IMR-90 (cell line): ENCODE data around the gene IPMK. TPM values are rescaled to one million over a fixed set of nuclear protein-coding genes. Genes with fewer than 3 reads are reported as not detected.

Experiments used
- ATAC-seq: fragments of 200-7000 bp; cut with Tn5 transposase; 2 replicates; pipeline ENCODE4 v1.9.1; 2020; ENCODE audit warnings: low read depth, mild to moderate bottlenecking, moderate library complexity
- BruUV-seq: library from RNA; stranded (reverse); fragments of 400-500 nt; replicated peaks from 2 replicates; lab custom pipeline; 2021; lab: Mats Ljungman, UMichigan
- CTCF ChIA-PET: fragments of 300-600 bp; formaldehyde crosslinking; extraction: SDS; loops from one replicate; lab custom pipeline; 2021; ENCODE audit warnings: antibody characterized with exemption; lab: Yijun Ruan, JAX
- POLR2A ChIA-PET: fragments of 300-600 bp; sonication (Branson Sonifier 250); formaldehyde crosslinking; loops from one replicate; lab custom pipeline; 2022; ENCODE audit warnings: antibody characterized with exemption; ENCODE audit not compliant: unreplicated experiment; lab: Charles Lee
- DNase-seq: peaks from one replicate; pipeline ENCODE4 v3.0.0; 2013
- H2AFZ ChIP-seq: replicated peaks from 2 replicates; pipeline ENCODE3; 2013; ENCODE audit warnings: low read length, mild to moderate bottlenecking; ENCODE audit not compliant: poor library complexity
- H2AK5ac ChIP-seq: 2 replicates; pipeline ENCODE4 v1.6.1; 2013; ENCODE audit warnings: low read depth, low read length, inconsistent platforms
- H2AK9ac ChIP-seq: replicated peaks from 2 replicates; pipeline ENCODE3; 2013; ENCODE audit warnings: mild to moderate bottlenecking, low read depth, low read length, moderate library complexity; ENCODE audit not compliant: poor library complexity
- H2BK120ac ChIP-seq: 2 replicates; pipeline ENCODE4 v1.6.1; 2013; ENCODE audit warnings: low read depth, low read length, inconsistent platforms
- H2BK15ac ChIP-seq: 3 replicates; pipeline ENCODE4 v1.6.1; 2013; ENCODE audit warnings: low read depth, low read length, inconsistent platforms
- H2BK20ac ChIP-seq: 2 replicates; pipeline ENCODE4 v1.6.1; 2013; ENCODE audit warnings: low read depth, mild to moderate bottlenecking, inconsistent platforms, low read length, moderate library complexity
- H2BK5ac ChIP-seq: 2 replicates; pipeline ENCODE4 v1.6.1; 2013; ENCODE audit warnings: mild to moderate bottlenecking, low read depth, low read length, inconsistent platforms; ENCODE audit not compliant: poor library complexity, severe bottlenecking
- H3K14ac ChIP-seq: replicated peaks from 2 replicates; pipeline ENCODE4 v1.6.1; 2013; ENCODE audit warnings: low read depth, low read length, inconsistent platforms
- H3K18ac ChIP-seq: 2 replicates; pipeline ENCODE4 v1.6.1; 2013; ENCODE audit warnings: low read depth, low read length, control low read depth
- H3K23ac ChIP-seq: 2 replicates; pipeline ENCODE4 v1.6.1; 2013; ENCODE audit warnings: low read depth, low read length, inconsistent platforms
- H3K27ac ChIP-seq: 2 replicates; pipeline ENCODE4 v1.5.1; 2013; ENCODE audit warnings: mild to moderate bottlenecking, control low read depth, low read length; ENCODE audit not compliant: insufficient read depth
- H3K27me3 ChIP-seq: 2 replicates; pipeline ENCODE4 v1.6.1; 2013; ENCODE audit warnings: low read length; ENCODE audit not compliant: control insufficient read depth, insufficient read depth
- H3K36me3 ChIP-seq: 2 replicates; pipeline ENCODE4 v1.6.1; 2013; ENCODE audit warnings: low read length, mixed read lengths; ENCODE audit not compliant: control insufficient read depth, insufficient read depth
- H3K4ac ChIP-seq: 2 replicates; pipeline ENCODE4 v1.6.1; 2013; ENCODE audit warnings: low read depth, low read length, inconsistent platforms
- H3K4me1 ChIP-seq: 2 replicates; pipeline ENCODE4 v1.6.1; 2013; ENCODE audit warnings: low read length, mixed read lengths; ENCODE audit not compliant: control insufficient read depth, insufficient read depth
- H3K4me2 ChIP-seq: 2 replicates; pipeline ENCODE4 v1.6.1; 2013; ENCODE audit warnings: low read depth, mild to moderate bottlenecking, control low read depth, low read length, moderate library complexity
- H3K4me3 ChIP-seq: 2 replicates; pipeline ENCODE4 v1.5.1; 2013; ENCODE audit warnings: low read depth, mild to moderate bottlenecking, control low read depth, low read length, moderate library complexity; ENCODE audit not compliant: insufficient read depth
- H3K56ac ChIP-seq: 2 replicates; pipeline ENCODE4 v1.6.1; 2013; ENCODE audit warnings: low read length, inconsistent platforms; ENCODE audit not compliant: insufficient read depth; ENCODE audit errors: extremely low read depth
- H3K79me1 ChIP-seq, 2 experiments: 2 replicates each; pipeline ENCODE4 v1.6.1; 2013; ENCODE audit warnings: low read length in 2 of 2, inconsistent platforms in 1 of 2, low read depth in 1 of 2
- H3K9ac ChIP-seq: 2 replicates; pipeline ENCODE4 v1.6.1; 2013; ENCODE audit warnings: low read depth, low read length, control low read depth
- H3K9me1 ChIP-seq: 2 replicates; pipeline ENCODE4 v1.6.1; 2013; ENCODE audit warnings: low read length, inconsistent platforms; ENCODE audit not compliant: insufficient read depth
- H3K9me3 ChIP-seq: 2 replicates; pipeline ENCODE4 v1.6.1; 2013; ENCODE audit warnings: low read length; ENCODE audit not compliant: control insufficient read depth, insufficient read depth
- H4K20me1 ChIP-seq: 2 replicates; pipeline ENCODE4 v1.6.1; 2013; ENCODE audit warnings: low read length, inconsistent platforms; ENCODE audit not compliant: insufficient read depth
- H4K5ac ChIP-seq: 2 replicates; pipeline ENCODE4 v1.6.1; 2013; ENCODE audit warnings: mild to moderate bottlenecking, low read depth, low read length, control low read depth
- H4K8ac ChIP-seq, 2 experiments: 2 replicates each; pipeline ENCODE4 v1.6.1; 2013; ENCODE audit warnings: low read depth in 2 of 2, low read length in 2 of 2, control low read depth in 1 of 2, inconsistent platforms in 1 of 2
- H4K91ac ChIP-seq: 2 replicates; pipeline ENCODE4 v1.6.1; 2013; ENCODE audit warnings: low read depth, low read length, inconsistent platforms; ENCODE audit not compliant: insufficient read depth
- BHLHE40 ChIP-seq: fragments of 150-350 bp; IDR thresholded peaks from 2 replicates; pipeline ENCODE4 v1.6.1; 2016; ENCODE audit warnings: mild to moderate bottlenecking, low read depth, low read length
- CEBPB ChIP-seq: IDR thresholded peaks from 2 replicates; pipeline ENCODE4 v1.6.1; 2012; ENCODE audit warnings: low read depth, low read length, improper control_type of control experiment
- POLR2A ChIP-seq: IDR thresholded peaks from 2 replicates; pipeline ENCODE4 v1.6.1; 2012; ENCODE audit warnings: mild to moderate bottlenecking, low read depth, low read length
- RCOR1 ChIP-seq: IDR thresholded peaks from 2 replicates; pipeline ENCODE4 v1.6.1; 2012; ENCODE audit warnings: mild to moderate bottlenecking, low read length, improper control_type of control experiment; ENCODE audit not compliant: insufficient replicate concordance
- RFX5 ChIP-seq: IDR thresholded peaks from 2 replicates; pipeline ENCODE4 v1.8.0; 2012; ENCODE audit warnings: low read depth, mild to moderate bottlenecking, low read length, moderate library complexity
- SMC3 ChIP-seq: fragments of 150-350 bp; IDR thresholded peaks from 2 replicates; pipeline ENCODE4 v1.6.1; 2016; ENCODE audit warnings: low read depth, mild to moderate bottlenecking, antibody characterized with exemption, low read length, moderate library complexity
- USF2 ChIP-seq: fragments of 150-350 bp; IDR thresholded peaks from 2 replicates; pipeline ENCODE4 v1.6.1; 2017; ENCODE audit warnings: mild to moderate bottlenecking, antibody characterized with exemption, low read length, low read depth
- WGBS, 2 experiments: methylation state at CpG; one replicate each; pipeline versions ENCODE4 v1.1.5 to v1.1.7; 2013; ENCODE audit warnings: missing lambda C conversion rate in 2 of 2; ENCODE audit not compliant: insufficient read length in 1 of 2; ENCODE audit errors: extremely low coverage in 2 of 2; 5-methylcytosine and 5-hydroxymethylcytosine counted together
- dilution Hi-C: fragments of 300-500 bp; cut with HindIII; formaldehyde crosslinking; loops from one replicate; pipeline ENCODE4 v1.14.3; 2018; ENCODE audit warnings: low sequenced_read_pairs; ENCODE audit not compliant: unreplicated experiment
- in situ Hi-C: fragments of 300-500 bp; cut with MboI; formaldehyde crosslinking; loops from 3 replicates; pipeline ENCODE4 v1.14.3; 2019; ENCODE audit warnings: low sequenced_read_pairs, inconsistent platforms, mixed read lengths
- intact Hi-C: fragments of 100-400 bp; cut with micrococcal nuclease; formaldehyde crosslinking; loops from 2 replicates; pipeline ENCODE4 v1.10.0; 2022
- polyA plus RNA-seq, 3 experiments: library from polyadenylated mRNA; depleted of rRNA; stranded (reverse); fragments of >200 nt; gene quantifications; 2 replicates each; pipeline ENCODE4 v1.2.3, GENCODE V29; 2012; ENCODE audit warnings: low replicate concordance in 1 of 3
- total RNA-seq: library from RNA; depleted of rRNA; stranded (reverse); fragments of >200 nt; gene quantifications from 2 replicates; pipeline ENCODE4 v1.2.3, GENCODE V29; 2012

The IPMK gene
- total and polyA plus RNA-seq, 2 of the 4 experiments (the other 2 are of a cell fraction) = 0.89 to 2.0 TPM

DNA sequence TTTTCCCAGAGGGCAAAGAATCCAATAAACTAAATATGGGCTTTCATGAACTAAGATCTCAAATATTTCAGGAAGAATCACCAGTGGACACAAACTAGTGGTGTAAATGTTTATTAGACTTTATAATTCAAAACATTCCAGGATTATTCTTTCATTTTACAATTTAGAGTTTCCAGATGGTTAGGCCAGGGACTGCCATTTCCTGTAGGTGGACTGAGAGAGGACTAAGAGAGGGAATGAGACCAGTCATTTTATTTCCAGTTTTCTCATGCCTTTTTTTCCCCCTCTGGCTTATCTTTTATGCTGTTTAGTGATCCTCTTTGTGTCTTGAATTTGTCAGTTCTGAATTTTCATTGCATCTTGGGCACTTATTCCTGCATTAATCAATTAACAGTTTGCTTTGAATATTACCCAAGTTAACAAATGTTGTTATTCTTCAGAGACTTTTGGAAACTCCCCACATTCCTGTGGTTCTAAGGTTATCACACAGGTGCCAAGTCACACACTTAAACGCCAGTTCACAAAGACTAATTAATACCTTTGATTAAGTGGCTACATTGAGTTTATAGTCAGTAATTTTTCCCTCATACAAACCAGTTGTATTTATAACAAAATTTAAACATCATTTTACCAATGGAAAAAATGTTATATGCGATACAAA is 13.5 kb upstream of the IPMK start (continued):
- TF ChIP-seq RFX5 = no peak

- BruUV-seq = no TSS peak
These were observed 12.8 kb upstream of the IPMK start for GRCh38 chr10:58280477-58280876.

More at GRCh38 chr10:58280477-58280876, 12.8 kb upstream of the IPMK start:
- in situ Hi-C loops = no loop called here
- no peaks in the 10 kb centered on the region for H3K9me3 ChIP-seq
- no peak overlapping the region for H2AK9ac ChIP-seq
- peaks cover 5 to 9% of the 10 kb centered on the region in 2 experiments; a peak in 2 of 4 replicates for H3K79me1 ChIP-seq
- H4K8ac ChIP-seq = no peak overlapping the region
- no peak overlapping the region for H3K27ac ChIP-seq
- no peak overlapping the region for H3K4me3 ChIP-seq
- H3K9me1 ChIP-seq = no peaks in the 10 kb centered on the region; the same call in 1 of the 2 replicates
- no peak overlapping the region for H3K56ac ChIP-seq
- no peak overlapping the region for H3K18ac ChIP-seq
- DNase-seq (peak; percentile 23), ATAC-seq (no peak)
- peaks cover 6% of the 10 kb centered on the region for H3K36me3 ChIP-seq
- H3K4me1 ChIP-seq = peaks cover 3% of the 10 kb centered on the region
- no peak overlapping the region for H4K5ac ChIP-seq
- no peak overlapping the region for H3K14ac ChIP-seq
- POLR2A ChIA-PET = no interaction called here
- peak overlapping the region; percentile 43 for H2BK5ac ChIP-seq
- 95% methylated on average over 3 of the region's 3 CpGs; no CpG with 5 or more reads in 1 of the 2 experiments for WGBS, 2 experiments
- no peaks in the 10 kb centered on the region for H3K27me3 ChIP-seq
- peak overlapping the region; percentile 1; the same call in 1 of the 2 replicates for H2BK120ac ChIP-seq
- no peaks in the 10 kb centered on the region for H4K20me1 ChIP-seq
- H4K91ac ChIP-seq = no peak overlapping the region
- intact Hi-C loops = no loop called here
- no peak overlapping the region for H2BK15ac ChIP-seq
- dilution Hi-C loops = no loop called here
- no peak overlapping the region for H2AFZ ChIP-seq
- H3K9ac ChIP-seq = no peak overlapping the region
- no peak overlapping the region for H2AK5ac ChIP-seq
- H3K4me2 ChIP-seq = no peak overlapping the region; the same call in 1 of the 2 replicates
- CTCF ChIA-PET = interaction anchor here (0.5 to 0.6 kb wide), 2 partner anchors 40 to 120 kb away, joined by 3 read pairs; no protein-coding TSS in a partner anchor
- no peak overlapping the region for H2BK20ac ChIP-seq
- H3K4ac ChIP-seq = no peak overlapping the region
- no peak overlapping the region for H3K23ac ChIP-seq
- no peak for TF ChIP-seq POLR2A
- TF ChIP-seq RCOR1 = no peak
- no peak for TF ChIP-seq CEBPB
- no peak for TF ChIP-seq BHLHE40
- no peak for TF ChIP-seq SMC3
- no peak for TF ChIP-seq RFX5
- TF ChIP-seq USF2 = no peak
